NCI-H345 (cell line): ENCODE data around the gene GPA33.
A peak's percentile ranks its signal among the peaks of the same experiment; 100 is the strongest.

Source experiments
- DNase-seq: peaks from one replicate; lab custom pipeline; 2025; lab: John Stamatoyannopoulos, UW

The GPA33 gene, protein sequence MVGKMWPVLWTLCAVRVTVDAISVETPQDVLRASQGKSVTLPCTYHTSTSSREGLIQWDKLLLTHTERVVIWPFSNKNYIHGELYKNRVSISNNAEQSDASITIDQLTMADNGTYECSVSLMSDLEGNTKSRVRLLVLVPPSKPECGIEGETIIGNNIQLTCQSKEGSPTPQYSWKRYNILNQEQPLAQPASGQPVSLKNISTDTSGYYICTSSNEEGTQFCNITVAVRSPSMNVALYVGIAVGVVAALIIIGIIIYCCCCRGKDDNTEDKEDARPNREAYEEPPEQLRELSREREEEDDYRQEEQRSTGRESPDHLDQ

DNA sequence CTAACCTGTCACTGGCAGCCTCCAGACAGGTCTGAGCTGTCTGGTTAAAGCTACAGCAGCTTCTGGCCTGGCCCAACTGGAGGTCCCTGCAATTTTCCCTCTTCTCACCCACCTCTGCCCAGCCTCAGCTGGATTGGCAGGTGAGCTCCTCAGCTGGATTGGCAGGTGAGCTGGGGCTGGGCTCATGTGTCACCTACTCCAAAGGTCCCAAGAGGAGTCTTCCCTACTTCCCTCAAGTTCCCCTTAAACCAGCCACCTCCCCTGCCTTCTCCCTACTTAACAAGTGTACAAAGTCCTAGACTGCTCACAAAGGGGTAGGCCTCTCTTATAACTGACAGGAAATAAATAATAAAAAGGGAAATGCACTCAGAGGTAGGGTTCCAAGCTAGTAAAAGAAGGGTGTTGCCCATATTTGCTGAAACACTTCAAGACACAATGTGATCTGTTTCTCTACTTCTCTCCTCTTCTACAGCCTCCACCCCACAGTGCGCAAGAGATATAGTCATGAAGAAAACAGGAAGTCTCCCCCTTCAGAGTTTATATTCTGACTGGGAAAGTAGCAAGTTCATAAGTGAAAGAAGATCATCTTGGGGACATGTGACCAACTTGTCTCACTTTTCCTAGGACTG is at the start of gene GPA33:
TSS of gene GPA33 (minus strand) at position 64 of the 629 bp plus-strand sequence. CDS start 90 bp downstream, outside the sequence.
- no peak for DNase-seq

DNA sequence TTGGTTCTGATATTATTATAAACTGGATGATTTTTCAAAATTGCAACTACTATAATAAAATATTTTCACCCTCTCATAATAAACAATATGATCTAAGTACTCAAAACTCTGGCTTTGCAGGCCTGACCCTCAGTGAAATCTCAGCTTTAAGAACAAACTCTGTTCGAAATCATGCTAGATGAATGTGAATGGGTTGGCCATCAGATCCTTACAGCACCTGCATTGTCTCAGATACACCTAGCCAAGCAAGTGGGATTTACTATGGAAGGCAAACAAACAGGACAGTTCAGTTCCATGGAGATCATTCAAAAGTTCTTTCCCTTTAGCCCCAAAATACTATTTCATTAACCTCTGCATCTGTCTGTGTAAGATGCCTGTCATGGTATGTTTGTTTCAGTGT is 48.5 kb upstream of the GPA33 start:
- DNase-seq: no peak

DNA sequence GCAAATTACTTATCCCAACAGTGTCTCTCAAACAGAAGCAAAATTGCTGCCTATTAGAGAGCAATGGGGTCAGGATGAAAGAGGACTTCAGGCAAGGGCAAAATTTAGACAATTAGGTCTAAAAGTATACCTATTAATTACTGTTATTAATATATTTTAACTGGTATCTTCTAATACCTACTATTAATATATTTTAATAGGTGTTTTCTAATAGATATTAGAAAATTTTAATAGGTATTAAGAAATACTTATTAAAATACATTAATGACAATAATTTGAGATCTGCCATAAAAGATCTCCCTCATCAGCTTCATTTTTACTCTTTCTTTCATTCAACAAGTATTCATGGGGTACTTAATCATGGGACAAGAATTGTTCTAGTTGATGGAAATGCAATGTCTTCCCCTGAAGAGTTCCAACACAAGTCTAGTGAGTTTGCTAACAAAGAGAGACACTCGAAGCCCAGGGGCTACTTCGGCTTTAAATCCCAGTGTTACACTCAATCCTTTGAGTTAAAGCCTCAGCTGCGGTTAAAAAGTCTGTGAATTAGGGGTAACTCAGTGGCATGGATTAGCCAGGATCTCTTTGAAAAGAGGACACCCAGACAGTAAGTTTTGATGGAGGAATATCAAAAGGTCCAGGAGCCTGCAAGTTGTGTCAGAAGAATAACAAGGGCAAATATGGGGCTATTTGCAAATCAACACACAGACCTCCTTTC is 47.8 kb upstream of the GPA33 start:
- DNase-seq: no peak

DNA sequence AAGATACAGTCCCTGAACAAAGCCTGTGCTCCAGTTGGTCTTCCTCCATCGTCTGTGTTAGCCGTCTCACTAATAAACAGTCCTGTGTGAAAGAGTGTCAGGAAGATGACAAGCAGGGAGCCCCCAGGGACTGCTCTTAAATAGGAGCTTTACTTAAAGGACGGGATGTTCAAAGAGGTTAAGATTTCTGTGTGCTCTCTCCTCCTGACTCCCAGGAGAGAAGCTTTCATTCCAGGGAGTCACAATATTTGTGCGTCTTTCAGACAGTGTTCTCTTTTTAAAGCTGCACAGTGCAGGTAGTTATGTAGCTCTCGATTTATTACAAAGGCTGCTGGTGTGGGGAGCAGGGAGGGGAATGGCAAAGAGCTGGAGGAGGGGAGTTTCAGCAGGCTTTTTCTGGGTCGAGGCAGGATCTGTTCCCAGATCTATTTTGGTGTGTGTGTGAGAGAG is 47.2 kb upstream of the GPA33 start:
- no peak for DNase-seq

DNA sequence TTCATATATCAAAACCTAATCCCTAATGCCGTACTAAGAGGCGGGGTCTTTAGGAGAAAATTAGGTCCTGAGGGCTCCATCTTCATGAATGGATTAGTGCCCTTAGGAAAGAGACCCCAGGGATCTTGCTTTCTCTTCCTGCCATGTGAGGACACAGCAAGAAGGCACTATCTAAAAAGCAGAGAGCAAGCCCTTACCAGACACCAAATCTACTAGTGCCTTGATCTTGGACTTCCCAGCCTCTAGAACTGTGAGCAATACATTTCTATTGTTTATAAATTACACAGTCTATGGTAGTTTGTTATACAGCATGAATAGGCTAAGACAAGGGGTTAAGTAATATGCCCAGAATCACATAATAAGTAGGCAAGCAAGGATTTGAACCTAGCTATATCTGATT is 46.6 kb upstream of the GPA33 start:
- no peak for DNase-seq

DNA sequence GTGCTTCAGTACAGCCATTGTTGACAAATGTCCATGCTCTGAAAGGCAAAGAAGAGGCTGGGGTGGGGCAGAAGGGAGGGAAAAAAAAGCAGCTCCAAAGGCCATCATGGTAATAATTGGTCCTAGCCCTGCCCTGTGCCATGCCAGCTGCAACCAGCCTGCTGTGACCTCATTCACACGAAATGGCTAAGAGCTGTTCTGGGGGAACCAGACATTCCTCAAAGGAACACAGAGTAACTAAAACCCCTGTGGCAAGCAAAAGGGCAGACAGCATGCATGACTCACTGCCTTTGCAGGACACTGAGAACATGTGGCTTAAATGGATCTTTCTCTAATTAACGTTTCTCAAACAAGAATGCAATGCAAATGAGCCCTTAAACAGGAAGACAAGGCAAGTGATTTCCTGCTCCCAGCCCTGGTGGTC is 46.0 kb upstream of the GPA33 start:
- DNase-seq: no peak

DNA sequence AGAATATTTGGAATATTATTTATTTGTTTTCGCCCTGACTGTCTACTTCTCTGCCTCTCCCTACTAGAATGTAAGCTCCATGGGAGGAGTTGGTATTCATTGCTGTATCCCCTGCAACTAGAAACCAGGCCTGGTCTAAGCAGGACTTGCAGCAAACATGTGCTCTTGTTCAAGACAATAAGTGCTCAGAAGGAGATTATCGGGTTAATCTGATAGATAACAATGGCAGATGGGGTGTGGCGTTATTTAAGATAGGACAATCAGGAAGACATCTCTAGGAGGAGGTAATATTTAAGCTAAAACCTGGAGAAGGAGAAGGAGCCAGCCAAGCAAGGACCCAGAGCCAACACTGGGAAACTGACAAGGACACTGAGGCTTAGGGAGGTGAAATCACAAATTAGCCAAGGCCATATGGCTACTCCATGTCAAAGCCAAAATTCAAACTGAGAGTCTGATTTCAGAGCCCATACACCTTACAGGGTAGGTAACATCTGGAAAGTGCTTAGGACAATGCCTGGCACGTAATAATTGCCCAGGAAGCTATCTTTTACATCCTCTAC is 45.2 kb upstream of the GPA33 start:
- no peak for DNase-seq

DNA sequence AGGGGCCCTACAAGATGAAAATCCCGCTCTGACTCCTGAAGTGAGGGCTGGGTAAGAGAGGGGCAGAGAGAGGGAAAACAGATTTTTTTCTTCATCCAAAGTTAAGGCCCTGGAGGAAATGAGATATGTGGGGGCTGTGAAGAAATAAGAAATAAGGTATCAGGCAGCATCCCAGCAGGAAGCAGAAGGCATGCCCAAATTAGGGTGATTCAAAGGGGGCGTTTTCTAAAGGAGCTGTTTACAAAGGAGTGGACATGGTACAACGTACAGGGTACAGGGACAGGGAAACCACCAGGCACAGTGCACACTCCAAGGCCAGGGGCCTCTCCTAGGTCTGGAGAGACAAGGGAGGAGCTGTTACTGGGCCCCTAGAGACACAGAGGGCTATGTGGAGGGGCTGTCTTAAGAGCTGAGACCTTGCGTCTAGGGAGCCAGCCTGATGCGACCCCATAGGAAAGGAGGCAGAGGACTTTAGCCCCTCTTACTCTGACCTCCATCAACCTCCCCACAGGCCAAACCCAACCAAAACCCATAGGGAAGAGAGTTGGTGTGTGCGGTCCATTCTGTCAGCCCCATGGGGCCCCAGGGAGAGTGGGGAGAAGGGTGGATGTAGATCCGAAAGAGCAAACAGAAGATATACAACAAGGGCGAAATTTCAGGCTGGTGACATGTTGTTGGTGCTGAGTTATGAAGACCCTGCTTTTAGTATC is 42.3 kb upstream of the GPA33 start:
- DNase-seq: no peak

DNA sequence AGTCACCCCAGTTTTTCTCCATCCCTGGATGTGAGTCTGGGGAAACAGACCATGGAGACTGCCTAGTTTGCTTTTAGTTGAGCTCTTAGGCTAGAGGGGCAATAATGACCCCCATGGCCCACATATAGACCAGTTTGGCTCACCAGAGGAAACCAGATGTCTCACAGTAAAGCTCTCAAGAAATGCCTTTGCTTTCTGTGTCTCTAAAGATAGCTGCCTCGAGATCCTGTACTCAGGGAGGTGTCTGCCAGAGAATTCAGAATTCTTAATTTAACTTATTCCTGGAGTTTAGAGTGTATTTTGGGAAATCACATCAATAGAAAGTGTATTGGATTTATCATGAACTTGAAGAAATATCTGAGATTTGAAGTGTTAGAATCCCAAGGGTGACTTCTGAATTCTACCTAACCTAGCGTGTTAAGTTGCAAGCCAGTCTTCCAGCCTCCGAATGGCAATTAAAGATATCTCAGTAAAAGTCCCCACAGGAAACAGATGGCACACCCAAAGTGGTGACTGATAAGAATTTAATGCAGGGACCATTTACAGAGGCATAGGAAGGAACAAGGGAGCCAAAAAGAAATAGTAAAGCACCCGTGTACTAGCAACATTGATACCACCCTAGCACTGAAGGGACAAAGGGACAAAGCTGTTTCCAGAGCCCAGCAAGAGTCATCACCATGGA is 40.8 kb upstream of the GPA33 start:
- no peak for DNase-seq

DNA sequence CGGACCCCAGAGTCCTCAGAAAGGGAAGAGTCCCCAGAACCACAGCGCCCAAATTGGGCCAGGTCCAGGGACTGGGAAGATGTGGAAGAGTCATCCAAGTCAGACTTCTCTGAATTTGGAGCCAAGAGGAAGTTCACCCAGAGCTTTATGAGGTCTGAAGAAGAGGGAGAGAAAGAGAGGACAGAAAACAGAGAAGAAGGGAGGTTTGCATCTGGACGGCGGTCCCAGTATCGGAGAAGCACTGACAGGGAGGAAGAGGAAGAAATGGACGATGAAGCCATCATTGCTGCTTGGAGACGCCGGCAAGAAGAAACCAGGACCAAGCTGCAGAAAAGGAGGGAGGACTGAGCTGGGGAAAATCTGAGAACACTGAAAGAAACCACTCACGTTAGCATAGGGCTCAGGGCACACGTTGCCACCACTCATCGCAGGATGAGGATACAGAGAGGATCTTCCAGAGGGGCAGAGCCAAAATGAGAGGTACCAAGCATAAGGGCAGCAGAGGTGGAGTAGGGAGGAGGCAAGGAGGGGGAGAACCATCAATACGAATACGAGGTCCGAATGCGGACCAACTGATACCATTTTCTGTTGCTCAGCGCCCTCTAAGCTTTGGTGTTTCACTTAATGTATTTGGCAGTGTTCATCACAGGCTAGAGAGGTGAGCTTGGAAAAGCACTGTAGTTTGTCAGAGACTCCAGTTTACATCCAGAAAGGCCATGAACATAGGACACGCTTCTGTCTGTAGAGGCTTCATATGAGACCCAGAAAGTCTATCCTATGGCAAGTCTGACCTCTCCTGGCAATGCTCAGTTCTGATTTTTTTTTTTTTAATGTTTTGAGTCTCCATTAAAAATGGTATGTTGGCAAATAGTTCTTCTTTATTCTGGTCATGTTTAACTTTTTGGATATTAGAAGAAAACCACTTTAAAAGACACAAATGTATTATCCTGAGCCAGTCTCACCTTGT is 38.4 kb upstream of the GPA33 start:
- DNase-seq: no peak

DNA sequence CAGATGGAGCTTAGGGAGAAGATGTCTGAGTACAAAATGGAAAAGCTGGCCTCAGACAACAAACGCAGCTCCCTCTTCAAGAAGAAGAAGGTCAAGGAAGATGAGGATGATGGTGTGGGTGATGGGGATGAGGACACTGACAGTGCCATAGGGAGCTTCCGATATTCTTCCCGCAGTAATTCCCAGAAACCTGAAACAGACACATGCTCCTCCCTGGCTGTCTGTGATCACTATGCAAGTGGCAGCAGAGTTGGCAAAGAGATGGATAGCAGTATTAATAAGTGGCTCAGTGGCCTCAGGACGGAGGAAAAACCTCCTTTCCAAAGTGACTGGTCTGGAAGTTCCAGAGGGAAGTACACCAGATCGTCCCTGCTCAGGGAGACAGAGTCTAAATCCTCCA is 37.5 kb upstream of the GPA33 start:
- DNase-seq: no peak

DNA sequence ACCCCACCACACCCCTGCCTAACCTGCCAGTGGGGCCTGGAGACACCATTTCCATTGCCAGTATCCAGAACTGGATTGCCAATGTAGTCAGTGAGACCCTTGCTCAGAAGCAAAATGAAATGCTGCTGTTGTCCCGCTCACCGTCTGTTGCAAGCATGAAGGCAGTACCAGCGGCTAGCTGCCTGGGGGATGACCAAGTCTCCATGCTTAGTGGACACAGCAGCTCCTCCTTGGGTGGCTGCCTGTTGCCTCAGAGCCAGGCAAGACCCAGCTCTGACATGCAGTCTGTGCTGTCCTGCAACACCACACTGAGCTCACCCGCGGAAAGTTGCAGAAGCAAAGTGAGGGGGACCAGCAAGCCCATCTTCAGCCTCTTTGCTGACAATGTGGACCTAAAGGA is 37.1 kb upstream of the GPA33 start:
- no peak for DNase-seq

DNA sequence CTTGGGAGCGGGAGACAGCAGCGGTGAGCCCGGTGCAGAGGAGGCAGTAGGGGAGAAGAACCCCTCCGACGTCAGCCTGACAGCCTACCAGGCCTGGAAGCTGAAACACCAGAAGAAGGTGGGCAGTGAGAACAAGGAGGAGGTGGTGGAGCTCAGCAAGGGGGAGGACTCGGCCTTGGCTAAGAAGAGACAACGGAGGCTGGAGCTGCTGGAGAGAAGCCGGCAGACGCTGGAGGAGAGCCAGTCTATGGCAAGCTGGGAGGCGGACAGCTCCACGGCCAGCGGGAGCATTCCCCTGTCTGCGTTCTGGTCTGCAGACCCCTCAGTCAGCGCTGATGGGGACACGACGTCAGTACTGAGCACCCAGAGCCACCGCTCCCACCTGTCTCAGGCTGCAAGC is 36.6 kb upstream of the GPA33 start:
- DNase-seq: no peak

DNA sequence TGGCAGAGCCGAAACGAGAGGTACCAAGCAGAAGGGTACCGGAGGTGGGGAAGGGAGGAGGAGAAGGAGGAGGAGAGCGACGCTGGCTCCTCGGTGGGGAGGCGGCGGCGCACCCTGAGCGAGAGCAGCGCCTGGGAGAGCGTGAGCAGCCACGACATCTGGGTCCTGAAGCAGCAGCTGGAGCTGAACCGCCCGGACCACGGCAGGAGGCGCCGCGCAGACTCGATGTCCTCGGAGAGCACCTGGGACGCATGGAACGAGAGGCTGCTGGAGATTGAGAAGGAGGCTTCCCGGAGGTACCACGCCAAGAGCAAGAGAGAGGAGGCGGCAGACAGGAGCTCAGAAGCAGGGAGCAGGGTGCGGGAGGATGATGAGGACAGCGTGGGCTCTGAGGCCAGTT is 36.1 kb upstream of the GPA33 start:
- DNase-seq: no peak

DNA sequence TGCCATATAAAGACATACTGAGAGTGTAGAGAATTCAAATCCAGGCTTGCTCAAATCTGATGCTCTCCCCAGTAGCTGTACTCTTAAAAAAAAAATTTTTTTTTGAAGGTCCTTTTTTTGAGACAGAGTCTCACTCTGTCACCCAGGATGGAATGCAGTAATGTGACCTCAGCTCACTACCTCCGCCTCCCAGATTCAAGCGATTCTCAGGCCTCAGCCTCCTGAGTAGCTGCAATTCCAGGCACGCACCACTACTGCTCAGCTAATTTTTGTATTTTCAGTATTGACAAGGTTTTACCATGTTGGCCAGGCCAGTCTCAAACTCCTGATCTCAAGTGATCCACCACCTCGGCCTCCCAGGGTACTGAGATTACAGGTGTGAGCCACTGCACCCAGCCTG is 32.4 kb upstream of the GPA33 start:
- DNase-seq: no peak

DNA sequence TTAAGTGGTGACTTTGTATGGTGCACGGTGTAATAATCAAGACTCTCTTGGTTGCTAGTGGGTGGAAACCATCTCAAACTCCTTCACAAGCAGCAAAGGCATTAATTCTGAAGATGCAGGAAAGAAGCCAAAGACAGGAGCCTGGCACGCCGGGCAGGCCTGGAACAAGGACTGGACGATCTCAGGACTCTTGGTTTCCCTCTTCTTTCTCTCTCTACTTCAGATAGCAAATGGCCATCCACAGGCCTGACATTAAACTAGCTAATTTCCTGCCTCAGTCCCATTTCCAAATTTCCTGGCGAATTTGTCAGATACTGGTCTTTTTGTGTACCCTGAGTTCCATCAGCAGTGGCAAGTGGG is 31.9 kb upstream of the GPA33 start:
- no peak for DNase-seq

DNA sequence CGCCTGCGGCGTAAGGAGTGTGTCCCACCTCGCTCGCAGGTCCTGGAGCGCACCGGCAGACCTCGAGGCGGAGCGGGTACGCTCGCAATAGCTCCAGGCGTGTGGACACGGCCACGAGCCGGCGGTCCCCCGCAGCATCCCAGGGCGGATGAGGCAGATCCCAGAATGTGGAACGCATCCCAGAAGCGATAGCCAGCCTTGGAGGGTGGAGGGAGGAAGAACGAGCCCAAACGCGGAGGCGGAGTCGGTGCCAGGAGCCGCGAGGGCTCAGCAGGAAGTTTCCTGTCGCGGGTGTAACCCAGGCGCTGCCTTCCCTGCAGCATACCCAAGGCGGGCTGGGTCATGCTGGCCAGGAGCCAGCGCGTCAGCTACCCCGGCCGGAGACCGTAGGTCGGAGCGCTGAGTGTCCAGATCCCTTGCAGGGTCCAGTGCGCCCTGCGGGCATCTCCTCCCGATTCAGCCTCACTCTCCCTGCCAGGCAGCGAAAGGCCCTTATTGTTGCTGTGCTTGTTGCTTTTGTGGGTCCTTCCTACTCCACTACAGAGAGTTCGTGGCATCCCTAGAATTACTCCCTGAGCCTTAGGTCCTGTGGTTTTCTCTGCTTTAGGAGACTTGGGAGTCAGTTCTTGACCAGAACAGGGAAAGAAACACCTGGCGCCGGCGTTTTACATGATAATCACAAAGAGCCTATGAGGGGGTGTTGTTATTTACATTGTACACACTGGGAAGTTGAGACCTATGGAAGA is 31.4 kb upstream of the GPA33 start:
- DNase-seq: peak; percentile 64

DNA sequence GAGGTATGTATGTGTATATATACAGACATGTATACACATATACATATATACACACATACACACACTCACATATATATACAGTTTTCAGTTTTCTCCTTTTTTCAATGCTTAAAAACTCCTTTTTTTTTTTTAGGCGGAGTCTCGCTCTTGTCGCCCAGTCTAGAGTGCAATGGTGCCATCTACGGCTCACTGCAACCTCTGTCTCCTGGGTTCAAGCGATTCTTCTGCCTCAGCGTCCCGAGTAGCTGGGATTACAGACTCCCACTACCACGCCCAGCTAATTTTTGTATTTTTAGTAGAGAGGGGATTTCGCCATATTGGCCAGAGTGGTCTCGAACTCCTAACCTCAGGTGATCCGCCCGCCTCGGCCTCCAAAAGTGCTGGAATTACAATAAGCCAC is 30.7 kb upstream of the GPA33 start:
- no peak for DNase-seq

DNA sequence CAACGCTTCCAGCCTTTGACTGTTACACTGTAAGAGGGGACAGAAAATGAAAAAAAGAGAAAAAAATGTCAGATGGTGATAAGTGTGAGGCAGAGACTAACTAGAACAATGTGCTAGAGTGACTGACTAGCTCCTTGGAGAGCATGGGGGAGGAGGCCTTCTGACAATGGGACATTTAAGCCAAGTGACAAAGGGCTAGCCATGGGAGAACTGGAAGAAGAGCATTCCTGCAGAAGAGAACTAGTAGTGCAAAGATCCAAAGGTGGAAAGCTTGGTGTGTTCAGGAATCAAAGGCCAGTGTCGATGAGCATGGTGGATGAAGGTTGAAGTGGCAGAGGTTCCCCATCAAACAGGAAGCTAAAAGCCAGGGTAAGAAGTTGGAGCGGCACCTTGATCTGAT is 29.5 kb upstream of the GPA33 start:
- no peak for DNase-seq

DNA sequence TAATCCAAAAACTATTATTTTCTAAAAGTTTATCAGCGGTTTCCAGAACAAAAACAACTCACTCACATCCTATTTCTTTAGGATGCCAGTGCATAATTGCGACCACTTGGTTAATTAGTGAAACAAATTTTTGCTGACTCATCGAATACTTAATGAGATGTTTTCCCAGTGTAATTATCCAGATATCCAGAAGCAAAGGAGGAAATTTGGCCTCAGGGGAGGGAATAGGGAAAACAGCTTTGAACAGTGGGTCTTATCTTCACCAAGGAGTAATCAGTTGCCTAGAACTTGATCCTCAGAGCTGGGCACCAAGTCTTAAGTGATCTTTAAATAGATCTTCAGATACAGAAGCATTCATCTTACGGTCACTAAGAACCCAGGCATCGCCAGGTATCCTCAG is 28.0 kb upstream of the GPA33 start:
- no peak for DNase-seq
